GM18907 (cell line): ENCODE data around the gene CSH2.
A peak's percentile ranks its signal among the peaks of the same experiment; 100 is the strongest.

Experiments
- ATAC-seq: cut with Tn5 transposase; IDR thresholded peaks from one replicate; pipeline ENCODE4 v1.9.1; 2021; ENCODE audit warnings: mild to moderate bottlenecking, moderate library complexity; ENCODE audit not compliant: unreplicated experiment

CSH2 gene

DNA sequence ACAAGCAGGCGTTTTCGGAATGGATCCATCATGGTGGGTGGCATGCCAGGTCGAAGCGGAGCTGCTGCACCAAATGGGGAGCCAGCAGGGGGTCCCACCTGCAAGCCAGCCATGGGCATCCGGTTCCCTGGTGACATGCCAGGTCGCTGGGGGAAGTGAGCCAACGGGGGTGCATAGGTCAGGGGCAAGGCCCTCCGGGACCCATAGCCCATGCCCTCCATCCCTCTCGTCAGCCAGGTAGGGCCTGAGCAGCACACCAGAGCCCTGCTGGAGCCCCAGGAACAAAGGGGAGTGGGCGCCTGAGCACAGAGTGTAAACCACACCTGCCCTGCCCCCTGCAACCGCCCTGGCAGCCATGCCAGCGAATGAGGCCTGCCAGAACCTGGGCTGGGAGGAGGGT, 36.0 kb downstream of the CSH2 start:
- no peak for ATAC-seq

DNA sequence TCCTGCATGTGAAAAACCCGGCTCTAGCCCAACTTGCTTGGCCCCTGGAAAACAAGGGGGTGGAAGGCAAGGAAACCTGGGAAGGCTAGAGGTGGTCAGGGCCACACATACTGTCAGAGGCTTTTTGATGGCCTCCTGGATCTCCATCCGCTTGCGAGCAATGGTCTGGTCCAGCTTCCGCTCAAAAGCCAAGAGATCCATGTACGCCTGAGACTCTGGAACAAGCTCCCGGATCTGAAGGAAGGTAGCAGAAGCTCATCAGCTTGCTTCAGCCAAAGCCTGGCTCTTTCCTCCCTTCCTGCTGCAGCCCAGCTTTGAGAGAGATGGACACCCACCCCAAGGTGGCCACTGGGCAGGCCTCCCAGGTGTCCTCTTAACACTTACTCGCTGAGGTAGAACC, 36.7 kb downstream of the CSH2 start:
- ATAC-seq: no peak

DNA sequence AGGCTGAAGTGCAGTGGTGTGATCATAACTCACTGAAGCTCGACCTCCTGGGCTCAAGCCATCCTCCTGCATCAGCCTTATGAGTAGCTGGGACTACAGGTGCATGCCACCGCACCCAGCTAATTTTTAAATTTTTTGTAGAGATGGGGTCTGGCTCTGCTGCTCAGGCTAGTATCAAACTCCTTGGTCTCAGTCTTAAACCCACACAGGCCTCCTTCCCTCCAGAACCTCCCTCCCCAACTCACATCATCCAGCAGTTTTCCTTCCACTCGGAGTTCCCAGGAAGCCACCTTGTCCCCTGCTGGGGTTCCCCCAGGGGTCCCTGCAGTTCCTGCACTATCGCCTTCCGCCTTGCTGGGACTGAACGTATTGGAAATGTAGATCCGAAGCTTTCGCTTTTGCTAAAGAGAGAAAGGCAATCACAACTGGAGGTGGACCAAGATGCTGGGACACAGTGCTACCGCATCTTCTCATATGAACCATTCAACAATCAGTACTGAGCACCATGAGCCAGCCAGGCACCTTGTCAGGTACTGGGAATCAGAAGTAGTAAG, 38.2 kb downstream of the CSH2 start:
- ATAC-seq: no peak

DNA sequence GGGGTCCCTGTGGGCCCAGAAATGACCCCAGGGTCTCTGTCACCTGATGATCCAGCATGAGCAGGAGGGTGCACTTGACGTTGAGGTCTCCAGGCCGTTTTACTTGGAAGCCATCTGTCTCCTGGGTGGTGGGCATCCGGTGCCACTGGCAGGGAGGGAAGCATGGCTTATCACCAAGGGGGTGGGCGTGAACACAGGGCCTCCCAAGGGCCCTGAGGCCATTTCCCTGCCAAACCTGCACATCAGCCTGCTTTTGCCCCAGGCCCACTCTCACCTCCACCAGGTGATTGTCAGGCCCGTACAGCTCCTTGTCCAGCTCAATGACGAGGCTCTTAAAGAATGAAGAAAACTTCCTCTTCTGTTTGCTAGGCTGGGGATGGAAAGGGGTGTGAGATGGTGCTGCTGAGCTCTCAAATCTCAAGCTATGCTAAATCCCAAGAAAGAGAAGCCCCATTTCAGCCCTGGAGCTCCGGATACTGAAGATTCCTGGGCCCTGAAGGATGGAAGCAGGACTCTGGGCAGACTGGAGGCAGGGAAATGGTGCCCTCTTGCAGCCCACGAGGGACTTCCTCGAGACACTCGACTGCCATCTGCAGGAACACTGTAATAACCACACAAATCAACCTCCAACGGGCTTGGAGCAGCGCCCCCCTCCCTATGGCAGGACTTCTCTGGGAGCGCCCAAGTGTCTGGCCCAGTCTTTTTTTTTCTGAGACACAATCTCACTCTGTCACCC, 38.9 kb downstream of the CSH2 start:
- ATAC-seq: peak; percentile 55

DNA sequence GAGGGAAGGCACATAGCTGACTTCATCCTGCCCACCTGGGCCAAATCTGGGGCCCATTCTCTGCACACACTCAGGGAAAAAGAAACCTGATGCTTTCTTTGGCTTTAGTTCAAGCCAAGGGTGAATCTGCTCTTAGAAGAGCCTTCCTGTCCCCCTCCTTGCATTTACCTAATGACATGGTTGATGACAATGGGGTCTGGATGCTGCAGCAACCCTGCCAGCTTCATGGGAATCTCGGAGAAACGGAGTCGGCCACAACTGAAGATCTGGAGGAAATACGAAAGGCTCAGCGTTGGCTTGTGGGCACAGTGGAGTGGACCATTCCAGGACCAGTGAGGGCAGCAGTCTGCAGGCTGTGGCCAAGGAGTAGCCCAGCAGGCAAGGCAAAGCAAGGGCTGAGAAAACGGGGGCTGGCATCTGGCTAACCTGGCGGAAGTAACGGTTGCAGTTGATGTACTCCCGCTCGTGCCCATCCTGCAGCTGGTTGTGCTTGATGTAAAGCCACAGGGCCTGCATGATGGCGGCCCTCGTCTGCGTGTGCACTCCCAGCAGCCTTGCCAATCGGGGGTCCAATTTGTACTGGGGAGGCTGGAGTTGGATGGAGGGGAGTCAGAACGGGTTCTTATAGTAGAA, 39.6 kb downstream of the CSH2 start:
- ATAC-seq: no peak

DNA sequence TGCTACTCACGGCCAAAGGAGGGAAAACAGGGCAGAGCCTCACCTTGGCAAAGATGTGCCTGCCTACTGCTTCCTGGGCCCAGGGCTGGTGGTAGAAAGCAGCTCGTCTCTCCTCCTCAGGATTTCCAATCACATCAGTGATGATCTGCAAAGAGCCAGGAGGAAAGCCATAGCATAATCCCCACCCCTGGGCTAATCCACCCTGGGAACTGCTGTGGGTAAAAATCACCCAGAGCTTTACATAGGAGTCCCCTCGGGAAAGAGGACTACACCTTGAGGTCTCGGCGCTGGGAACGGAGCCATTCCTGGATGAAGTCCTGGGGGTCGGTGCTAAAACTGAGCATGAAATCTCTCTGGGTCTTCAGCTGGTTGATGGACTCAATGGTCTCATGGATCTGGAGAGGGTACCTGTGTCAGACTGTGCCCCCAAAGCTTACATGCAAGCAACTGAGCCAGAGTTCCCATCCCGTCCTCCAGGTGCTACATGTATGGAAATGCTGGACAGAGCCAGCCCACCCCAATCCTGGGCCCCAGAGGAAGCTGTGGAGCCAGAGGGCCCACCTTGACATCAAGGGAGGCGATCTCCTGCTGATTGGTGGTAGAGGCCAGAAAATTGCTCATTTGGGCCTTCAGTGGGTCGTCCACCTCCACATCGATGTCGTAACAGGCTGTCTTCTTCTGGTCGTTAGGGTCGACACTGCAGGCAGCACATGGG, 40.3 kb downstream of the CSH2 start:
- no peak for ATAC-seq

DNA sequence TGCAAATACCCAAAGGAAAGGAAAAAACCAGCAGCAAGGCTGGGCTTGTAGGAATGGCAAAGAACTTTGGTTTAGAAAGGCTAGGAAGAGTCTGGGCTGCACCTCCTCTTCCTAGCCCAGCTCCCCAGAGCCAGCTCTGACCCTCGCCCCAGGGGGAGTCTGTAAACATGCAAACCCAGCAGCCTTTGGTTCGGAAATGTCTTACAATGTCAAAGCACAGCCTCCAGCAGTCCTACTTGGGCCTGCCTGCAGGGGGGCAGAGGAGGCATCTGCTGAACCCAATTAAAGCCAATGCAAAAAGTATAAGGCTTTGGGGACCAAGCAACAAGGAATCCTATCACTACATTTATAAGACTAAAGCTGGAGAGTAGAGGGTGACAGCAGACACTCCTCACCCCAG, 41.0 kb downstream of the CSH2 start:
- no peak for ATAC-seq

DNA sequence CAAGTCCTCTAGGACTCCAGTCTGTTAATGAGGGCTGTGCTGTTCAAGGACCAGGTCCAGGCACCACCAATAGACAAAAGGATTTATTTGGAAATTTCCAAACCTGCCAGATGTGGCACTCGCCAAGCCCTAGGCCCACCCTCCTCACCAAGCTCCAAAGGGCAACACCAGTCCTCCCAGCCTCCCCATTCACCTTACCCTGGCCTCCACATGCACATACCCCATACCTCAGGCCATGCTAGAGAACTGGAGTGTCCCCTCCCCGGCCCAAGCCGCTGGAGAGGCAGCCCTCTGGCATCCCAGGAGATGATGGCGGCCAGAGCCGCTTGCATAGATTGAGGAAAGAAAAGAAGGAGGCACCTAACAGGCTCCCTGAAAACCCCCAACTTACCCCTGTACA, 41.5 kb downstream of the CSH2 start:
- ATAC-seq: no peak

DNA sequence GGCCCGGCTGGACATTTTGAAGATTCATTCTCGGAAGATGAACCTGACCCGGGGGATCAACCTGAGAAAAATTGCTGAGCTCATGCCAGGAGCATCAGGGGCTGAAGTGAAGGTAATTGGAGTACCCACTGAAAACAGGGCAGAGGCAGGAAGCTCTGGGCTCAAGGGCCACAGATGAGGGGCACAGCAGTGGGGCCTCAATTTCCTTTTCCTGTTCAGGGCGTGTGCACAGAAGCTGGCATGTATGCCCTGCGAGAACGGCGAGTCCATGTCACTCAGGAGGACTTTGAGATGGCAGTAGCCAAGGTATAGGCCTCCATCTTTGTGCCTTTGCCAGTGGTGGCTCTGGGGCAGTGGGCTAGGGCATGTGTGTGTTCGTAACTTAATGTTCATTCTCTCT, 42.0 kb downstream of the CSH2 start:
- ATAC-seq: no peak

DNA sequence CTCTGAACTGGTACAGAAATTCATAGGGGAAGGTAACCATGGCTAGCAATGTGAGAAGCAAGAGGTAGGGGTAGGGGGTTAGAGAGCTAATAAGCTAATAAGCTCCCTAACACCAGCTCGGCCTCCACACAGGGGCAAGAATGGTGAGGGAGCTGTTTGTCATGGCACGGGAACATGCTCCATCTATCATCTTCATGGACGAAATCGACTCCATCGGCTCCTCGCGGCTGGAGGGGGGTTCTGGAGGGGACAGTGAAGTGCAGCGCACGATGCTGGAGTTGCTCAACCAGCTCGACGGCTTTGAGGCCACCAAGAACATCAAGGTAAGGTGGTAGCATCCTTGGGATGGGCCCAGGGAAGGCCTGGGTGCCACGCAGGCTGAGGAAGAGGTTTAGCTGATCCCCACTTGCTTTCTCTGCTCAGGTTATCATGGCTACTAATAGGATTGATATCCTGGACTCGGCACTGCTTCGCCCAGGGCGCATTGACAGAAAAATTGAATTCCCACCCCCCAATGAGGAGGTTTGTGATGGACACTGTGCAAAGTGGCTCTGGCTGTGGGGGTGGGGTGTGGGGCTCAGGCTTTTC, 42.5 kb downstream of the CSH2 start:
- no peak for ATAC-seq

DNA sequence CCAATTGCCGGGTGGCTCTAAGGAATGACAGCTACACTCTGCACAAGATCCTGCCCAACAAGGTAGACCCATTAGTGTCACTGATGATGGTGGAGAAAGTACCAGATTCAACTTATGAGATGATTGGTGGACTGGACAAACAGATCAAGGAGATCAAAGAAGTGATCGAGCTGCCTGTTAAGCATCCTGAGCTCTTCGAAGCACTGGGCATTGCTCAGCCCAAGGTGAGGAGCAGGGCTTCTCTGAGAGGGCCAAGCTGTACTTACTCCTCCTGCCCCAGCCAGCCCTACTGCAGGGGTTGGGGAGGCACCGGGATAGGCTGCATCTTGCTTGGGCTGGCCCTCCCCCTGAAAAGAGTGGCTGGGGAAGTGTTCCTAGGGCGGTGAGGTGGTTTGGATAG, 43.2 kb downstream of the CSH2 start:
- no peak for ATAC-seq

DNA sequence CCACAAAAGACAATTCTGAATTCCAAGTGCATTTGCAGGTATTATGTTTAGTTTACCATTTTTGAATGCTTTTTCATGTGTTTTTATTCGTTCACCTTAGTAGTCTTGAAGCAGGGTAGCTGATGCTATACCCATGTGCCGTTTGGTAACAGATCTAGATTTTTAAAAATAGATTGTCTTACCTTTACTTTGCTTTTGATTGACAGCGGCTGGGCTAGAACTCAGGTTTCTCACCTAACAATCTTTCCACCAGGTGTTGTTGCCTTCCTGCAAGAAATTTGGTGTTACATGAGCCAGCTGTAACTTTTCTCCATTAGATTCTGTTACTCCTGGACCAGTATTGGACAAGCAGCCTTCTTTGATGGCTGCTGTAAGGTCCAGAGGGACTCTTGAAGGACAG, 44.5 kb downstream of the CSH2 start:
- no peak for ATAC-seq

DNA sequence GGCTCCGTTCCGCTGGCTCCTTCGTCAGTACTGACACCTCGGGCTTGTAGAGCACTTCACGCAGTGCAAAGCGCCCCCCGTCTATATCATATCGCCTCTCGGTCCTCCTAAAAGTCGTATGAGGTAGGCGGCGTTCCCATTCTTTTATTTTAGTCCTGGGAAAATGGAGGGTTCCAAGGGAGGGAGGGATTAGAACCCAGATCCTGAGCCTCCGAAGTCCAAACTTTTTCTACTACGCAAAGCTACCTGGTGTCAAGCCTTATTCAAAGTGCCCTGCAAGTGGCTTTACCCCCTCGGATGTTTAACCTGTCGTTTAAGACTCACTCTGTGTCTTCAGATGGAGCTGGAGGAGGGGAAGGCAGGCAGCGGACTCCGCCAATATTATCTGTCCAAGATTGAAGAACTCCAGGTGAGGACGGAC, 45.7 kb downstream of the CSH2 start:
- ATAC-seq: no peak

DNA sequence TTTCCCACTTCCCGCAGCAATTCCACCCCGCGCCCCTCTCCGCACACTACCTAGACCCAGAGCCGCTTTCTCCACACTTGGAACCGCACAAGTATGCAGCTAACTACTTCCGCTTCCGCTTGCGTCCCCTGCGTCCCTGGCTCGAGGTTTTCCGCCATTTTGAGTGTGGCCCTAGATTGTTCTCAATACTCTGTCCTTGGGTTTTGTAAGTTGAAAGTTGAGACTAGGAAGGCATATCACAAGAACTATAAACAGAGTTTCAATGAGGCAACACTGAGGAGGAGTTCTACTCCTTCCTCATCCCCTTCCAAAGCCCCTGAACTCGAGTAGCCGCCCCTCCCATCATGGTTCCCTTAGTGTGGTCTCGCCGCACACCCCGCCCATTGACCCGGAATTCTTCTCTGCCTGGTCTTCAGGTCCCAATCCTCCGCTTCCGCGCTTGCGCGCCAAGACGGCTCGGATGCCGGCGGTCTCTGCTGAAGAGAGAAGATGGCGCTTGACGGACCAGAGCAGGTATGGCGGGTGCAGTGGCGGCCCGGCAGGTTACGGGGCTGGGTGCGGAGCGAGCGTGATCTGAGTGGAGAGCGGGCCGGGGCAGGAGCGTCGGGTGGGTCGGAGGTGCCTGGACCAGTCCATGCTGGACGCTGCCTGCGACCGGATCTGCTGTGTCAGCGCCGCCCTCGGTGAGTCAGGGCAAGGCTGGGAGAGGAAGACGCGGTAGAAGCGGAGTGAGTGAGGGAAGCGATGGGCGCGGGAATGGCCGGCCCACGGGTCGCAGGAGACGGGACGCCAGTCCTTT, 46.3 kb downstream of the CSH2 start, which contains the start of the genes FTSJ3 and PSMC5:
Gene FTSJ3, minus strand, starts transcription at position 662 of the 799 bp plus-strand sequence. CDS start 761 bp downstream, outside the sequence.
Gene PSMC5, plus strand, starts transcription at position 430 of the 799 bp plus-strand sequence. Its CDS starts 60 bp downstream, at position 490.
- peak; percentile 87 for ATAC-seq

DNA sequence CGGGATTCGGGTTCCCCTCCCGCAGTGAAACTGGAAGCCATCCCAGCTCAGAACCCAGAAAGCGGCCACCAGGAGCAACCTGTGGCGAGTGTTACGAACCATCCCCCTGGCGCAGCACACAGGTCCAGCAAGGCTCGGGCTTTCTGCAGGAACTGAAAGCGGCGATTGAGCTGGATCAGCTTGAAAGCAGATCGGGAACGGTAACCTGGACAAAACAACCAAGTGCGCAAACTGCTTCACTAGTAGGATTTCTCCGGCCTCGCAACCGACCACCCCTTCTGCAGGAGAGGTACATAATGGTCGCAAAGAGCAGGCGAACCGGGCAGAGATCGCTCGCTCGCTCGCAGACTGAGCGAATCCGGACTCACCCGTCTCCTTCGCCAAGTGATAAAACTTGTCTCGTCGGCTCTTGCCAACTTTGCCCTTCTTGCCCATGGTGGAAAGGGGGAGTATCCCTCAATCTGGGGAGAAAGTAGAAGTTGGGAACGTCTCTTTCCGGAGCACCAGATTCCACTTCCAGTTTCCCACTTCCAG, 46.9 kb downstream of the CSH2 start:
- peak; percentile 13 for ATAC-seq

DNA sequence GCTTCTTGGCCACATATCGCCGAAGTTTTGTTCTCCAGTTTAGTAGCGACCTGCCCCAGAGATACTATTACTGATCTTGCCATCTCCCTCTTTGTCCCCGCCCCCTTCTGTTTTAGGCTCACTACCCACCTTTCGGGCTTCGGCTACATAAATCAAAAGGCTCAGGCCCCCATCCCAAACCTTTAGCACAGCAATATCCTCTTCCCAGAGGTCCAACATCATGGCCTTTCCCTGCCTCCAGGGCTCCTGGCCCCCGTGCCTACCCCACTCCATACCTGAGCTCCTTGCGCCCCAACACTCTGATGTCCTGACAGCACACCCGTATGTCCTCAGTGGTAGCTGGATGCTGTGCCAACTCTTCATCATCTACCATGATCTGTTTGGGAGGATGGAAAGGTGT, 49.1 kb downstream of the CSH2 start:
- no peak for ATAC-seq

DNA sequence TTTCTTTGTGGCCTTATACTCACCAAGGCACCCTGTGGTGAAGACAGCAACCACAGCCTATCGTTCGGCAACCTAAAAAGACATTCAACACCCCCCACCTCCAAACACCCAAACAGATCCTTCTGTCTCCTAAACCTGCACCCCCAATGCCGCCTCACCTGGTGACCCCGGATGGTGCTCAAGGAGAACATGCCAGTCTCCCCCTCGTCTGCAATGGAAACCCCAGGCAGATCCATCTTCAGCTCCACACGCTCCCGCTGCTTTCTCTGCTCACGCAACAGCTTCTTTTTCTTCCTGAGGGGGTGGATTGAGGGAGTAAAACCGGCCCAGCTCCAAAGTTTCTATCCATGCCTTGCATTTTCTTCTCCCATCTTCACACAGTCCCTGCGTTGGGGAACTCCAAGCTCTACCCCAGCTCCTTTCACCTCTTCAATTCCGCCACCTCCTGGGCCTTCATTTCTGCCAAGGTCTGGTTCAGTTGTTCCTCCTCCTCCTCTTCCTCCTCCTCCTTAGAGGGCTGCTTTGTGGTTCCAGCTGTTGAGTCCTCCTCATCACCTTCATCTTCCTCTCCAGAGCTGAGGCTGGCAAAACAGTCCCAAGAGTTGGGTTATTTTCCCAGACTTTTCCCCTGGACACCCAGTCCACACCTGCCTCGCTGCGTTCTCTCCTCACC, 49.7 kb downstream of the CSH2 start:
- ATAC-seq: no peak

DNA sequence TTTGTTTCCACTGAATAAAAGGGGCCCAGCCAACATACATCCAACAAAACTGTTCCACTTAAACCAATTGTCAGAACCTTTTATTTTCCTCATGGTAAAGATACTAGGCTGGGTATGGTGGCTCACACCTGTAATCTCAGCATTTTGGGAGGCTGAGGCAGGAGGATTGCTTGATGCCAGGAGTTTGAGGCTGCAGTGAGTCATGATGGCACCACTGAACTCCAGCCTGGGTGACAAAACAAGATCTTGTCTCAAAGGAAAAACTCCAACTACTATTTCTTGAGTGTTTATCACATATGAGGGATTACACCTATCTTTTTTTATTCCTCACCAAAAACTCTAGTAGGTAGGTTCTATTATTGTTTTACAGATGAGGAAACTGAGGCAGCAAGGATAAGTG, 50.9 kb downstream of the CSH2 start:
- no peak for ATAC-seq
